GM20431 (cell line): Measurements from ENCODE around the gene LIX1.
"Not testable (repeated sequence)": the region's sequence is repeated elsewhere in the genome, so short reads cannot be mapped to it uniquely, and the experiment has no call there.

Experiments
- in situ Hi-C: fragments of 300-500 bp; cut with MseI, MboI; formaldehyde crosslinking; loops from one replicate; pipeline ENCODE4 v1.15.0; 2020; ENCODE audit warnings: low sequenced_read_pairs; ENCODE audit not compliant: unreplicated experiment

LIX1 gene

DNA sequence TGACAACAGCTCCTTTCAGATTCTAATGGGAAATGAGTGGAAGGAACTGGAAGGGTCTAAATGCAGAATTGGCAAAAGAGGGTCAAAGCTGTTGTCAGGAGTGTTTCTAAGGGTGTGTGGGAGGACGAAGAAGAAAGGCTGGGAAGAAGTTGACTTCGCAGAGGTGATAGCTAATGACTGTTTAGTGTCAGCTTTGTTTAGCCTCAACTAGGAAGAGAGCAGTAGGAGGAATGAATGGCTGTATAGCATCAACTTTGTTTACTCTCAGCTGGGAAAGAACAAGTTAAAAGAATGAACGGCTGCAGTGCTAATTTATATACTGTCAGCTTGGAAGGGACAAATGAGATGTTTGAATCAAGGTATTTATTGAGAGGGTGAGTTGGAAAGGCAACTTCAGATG, 5.9 kb upstream of the LIX1 start:
- in situ Hi-C loops, result no loop called here

DNA sequence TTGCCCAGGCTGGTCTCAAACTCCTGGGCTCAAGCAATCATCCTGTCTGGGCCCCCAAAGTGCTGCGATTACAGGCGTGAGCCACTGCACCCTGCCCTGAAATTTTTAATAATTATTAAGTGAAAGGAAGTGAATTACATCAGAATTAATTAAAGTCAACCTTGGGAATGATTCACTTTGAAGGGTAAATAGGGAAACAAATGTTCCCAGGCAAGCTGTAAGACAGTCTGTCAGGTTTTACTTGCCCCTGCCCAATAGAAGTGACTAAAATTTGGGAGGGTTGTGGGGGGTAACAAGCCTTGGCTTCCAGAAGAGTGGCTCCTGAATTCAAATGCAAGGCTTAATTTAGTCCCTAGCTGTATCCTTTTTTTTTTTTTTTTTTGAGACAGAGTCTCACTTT, 1.3 kb upstream of the LIX1 start:
- in situ Hi-C loops, result no loop called here

GRCh38 chr5:97141539-97141938, 872 bp downstream of the LIX1 start:
- in situ Hi-C loops, result no loop called here

DNA sequence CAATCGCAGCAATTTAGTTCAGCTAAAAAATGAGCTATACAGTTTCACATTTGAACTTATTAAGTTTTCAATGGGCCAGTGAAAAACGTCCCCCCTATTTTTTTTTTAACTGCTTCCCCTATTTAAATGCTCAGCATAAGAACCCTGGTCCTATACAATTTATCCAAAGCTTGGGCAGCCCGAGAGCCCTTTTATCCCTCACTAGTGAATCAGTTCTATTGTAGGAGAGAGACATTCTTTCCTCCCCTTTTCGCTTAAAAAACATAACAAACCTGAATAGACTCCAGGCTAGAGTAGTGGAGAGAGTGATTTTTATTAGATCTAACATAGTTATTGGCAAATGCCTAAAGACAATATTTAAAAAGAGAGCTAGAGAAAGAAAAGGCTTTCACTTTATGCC, 1.4 kb downstream of the LIX1 start:
- in situ Hi-C loops, result no loop called here

GRCh38 chr5:97140250-97140649, 2.2 kb downstream of the LIX1 start:
- in situ Hi-C loops, result not testable (repeated sequence)

GRCh38 chr5:97136475-97136874, 5.9 kb downstream of the LIX1 start:
- in situ Hi-C loops, result no loop called here

- in situ Hi-C loops, result no loop called here
Measured at GRCh38 chr5:97135868-97136267, 6.5 kb downstream of the LIX1 start.

- in situ Hi-C loops, result no loop called here
Measured at GRCh38 chr5:97134634-97135033, 7.8 kb downstream of the LIX1 start.

DNA sequence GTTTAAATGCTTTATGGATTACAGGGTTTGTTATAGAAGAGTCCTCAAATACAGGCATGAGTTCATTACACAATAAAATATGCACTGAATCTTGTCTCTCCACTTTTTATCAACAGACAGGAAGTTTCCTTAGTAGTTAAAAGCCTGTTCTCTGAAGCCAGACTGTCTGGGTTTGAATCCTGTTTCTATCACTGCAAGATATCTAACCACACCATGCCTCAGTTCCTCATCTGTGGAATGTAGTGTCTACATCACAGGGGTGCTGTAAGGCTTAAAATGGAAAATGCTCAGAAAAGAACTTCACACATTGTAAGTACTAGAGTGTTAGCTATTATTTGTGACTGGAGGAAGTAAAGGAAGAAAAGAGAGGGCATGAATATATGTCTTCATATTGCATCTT, 9.3 kb downstream of the LIX1 start:
- in situ Hi-C loops, result no loop called here

GRCh38 chr5:97131921-97132320, 10.5 kb downstream of the LIX1 start:
- in situ Hi-C loops, result no loop called here

- in situ Hi-C loops, result no loop called here
Measured at GRCh38 chr5:97131139-97131710, 11.2 kb downstream of the LIX1 start.

DNA sequence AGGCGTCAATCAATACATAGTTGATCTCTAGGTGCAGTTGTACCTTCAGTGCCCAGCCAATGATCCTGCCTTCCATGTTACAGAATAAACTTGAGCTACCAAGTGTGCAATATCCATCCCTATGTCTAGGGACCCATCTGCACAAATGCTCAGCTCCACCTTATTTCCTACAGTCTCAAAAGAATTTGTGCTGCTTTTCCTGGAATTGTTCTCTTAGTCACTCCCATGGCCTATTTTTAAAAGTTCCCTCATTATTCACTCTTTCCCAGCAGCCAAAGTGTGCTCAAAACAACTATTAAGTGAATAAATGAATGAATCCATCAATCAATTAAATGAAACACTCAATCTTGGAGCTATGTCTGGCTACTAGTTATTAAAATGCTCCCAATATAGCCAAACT, 14.7 kb downstream of the LIX1 start:
- in situ Hi-C loops, result no loop called here

DNA sequence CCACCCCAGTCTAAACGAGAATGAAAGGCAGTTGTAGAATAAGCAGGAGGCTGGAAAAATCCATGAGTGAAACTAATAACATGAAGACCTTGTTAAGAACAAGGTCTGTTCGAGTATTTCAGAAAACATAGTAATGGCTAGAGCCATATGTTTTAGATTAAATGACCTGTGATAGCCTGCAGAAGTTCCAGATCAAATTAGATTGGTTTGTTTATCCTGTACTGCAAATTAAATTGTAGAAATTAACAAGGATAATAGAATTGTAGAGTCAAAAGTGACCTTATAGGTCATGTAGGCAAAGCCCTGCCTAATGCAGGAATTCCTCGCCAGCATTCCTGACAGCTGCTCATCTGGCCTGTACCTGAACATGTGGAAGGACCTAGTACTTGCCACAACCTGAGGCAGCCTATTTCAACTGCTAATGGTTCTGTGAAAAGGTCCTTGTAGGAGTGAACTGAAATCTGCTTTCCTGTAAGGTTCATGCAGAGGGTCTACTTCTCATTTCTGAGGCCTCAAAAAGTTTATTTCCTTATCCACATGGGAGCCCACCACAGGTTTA, 17.2 kb downstream of the LIX1 start:
- in situ Hi-C loops, result no loop called here

DNA sequence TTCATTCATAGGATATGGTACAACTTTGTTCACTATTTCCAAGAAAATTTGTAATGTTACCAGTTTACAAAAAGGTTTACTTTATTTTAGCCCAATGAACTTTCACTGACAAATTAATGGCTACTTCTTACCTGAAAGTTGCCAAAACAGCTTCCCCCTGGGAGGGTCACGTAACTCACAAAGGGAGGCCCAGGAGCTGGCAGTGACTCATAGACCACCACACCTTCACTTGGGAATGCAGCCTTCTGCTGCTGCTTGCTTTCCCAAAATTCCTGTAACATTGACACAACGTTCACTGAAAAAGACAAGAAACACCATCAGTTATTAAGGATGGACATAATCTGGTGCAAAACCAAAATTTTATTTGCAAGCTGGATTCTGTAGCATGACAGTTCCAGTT, 18.1 kb downstream of the LIX1 start:
- in situ Hi-C loops, result no loop called here

- in situ Hi-C loops, result no loop called here
Measured at GRCh38 chr5:97121848-97122247, 20.6 kb downstream of the LIX1 start.

- in situ Hi-C loops, result no loop called here
Measured at GRCh38 chr5:97120195-97120594, 22.2 kb downstream of the LIX1 start.

DNA sequence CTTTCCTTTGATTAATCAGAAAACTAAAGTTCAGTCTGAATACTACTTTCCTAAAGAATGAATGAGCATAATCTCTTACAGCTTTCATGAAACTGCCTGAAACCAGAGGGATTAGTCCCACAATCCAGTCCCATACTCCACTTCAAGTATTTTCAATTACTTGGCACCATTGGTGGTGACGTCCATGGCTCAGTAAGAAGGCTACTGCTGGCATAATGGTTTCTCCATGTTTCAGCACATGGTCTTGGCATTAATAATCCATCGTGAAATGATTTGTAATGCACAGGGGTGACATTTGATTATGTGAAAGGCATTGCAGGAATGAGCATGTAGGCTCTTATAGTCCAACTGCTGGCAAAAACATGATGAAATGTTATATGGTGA, 23.4 kb downstream of the LIX1 start:
- in situ Hi-C loops, result no loop called here

GRCh38 chr5:97118261-97119006, 24.0 kb downstream of the LIX1 start:
- in situ Hi-C loops, result no loop called here

DNA sequence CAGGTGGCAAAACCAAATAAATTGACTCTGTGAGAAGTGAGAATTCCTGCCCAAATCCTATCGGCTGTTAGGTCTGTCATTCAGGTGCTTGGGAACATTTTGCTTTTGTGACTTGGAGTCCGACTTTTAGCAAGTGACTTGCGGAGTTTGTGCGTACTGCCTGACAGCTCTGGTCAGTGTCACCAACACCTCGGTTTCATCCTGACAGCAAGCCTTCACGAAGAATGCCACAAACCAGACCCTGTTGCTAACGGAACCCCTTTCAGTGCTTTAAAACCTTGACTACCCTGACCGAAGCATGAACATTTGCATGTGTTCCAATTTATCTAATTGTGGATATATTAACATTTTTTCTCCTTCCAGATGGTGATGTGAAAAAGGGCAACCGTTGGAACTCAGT, 26.5 kb downstream of the LIX1 start:
- in situ Hi-C loops, result no loop called here

DNA sequence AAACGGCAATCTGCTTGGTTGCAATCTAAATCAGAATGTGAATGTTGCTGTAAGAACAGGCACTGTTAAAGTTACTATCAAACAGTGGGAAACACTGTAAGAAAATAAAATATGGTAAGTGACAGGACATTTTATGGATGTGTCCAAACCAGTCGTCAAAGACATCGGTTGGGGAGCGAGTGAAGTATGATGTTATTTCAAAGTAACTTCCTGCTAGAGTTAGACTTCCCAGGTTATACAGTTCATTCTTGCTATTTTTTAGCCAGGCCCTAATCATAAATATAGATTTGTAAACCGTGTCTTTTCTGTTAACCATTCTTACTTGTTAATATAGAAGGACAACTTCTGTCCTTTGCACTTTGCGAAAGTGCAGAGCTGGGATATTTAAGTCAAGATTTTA, 30.2 kb downstream of the LIX1 start:
- in situ Hi-C loops, result no loop called here

- in situ Hi-C loops, result no loop called here
Measured at GRCh38 chr5:97111616-97112015, 30.8 kb downstream of the LIX1 start.

- in situ Hi-C loops, result no loop called here
Measured at GRCh38 chr5:97111004-97111403, 31.4 kb downstream of the LIX1 start.
